Skin epidermis (tissue), 12 donors: ENCODE results near the gene AKT1S1.
A peak's percentile ranks its signal among the peaks of the same experiment; 100 is the strongest.

ENCODE experiments used
- H3K27ac ChIP-seq, 21 experiments: fragments of 200-600 bp; sonication (generic) in 11 of 21; one replicate each; pipeline ENCODE4 v1.5.0; 2020; ENCODE audit warnings: mild to moderate bottlenecking in 3 of 21, inconsistent platforms in 2 of 21, moderate library complexity in 2 of 21
- H3K4me3 ChIP-seq, 7 experiments: fragments of 200-600 bp; sonication (generic) in 2 of 7; one replicate each; pipeline ENCODE4 v1.5.0; 2020; ENCODE audit warnings: inconsistent platforms in 2 of 7, mild to moderate bottlenecking in 2 of 7, moderate library complexity in 1 of 7

AKT1S1 gene

GRCh38 chr19:49846408-49846807 is 30.7 kb downstream of the AKT1S1 start:
- Histone ChIP-seq H3K27ac (no peak overlapping the region), H3K4me3 (no peak overlapping the region)

GRCh38 chr19:49845414-49845813 is 31.7 kb downstream of the AKT1S1 start:
- no peak overlapping the region for H3K4me3 ChIP-seq
- no peak overlapping the region for H3K27ac ChIP-seq

- Histone ChIP-seq H3K4me3 (no peak overlapping the region), H3K27ac (no peak overlapping the region)
These were observed 32.7 kb downstream of the AKT1S1 start for GRCh38 chr19:49844138-49845095.

GRCh38 chr19:49843265-49843664 is 33.9 kb downstream of the AKT1S1 start:
- Histone ChIP-seq H3K4me3 (no peak overlapping the region), H3K27ac (peak overlapping the region in 2 of 21 experiments; percentile 23 to 46)

GRCh38 chr19:49840736-49841249 is 36.4 kb downstream of the AKT1S1 start:
- Histone ChIP-seq H3K4me3 (no peak overlapping the region), H3K27ac (no peak overlapping the region)

GRCh38 chr19:49840321-49840720 is 36.8 kb downstream of the AKT1S1 start:
- Histone ChIP-seq H3K4me3 (no peak overlapping the region), H3K27ac (no peak overlapping the region)

- Histone ChIP-seq H3K4me3 (no peak overlapping the region), H3K27ac (no peak overlapping the region)
These were observed 37.4 kb downstream of the AKT1S1 start for GRCh38 chr19:49839713-49840112.

- no peak overlapping the region for H3K27ac ChIP-seq
These were observed 38.1 kb downstream of the AKT1S1 start for GRCh38 chr19:49838885-49839588.

GRCh38 chr19:49837425-49837824 is 39.7 kb downstream of the AKT1S1 start:
- Histone ChIP-seq H3K4me3 (no peak overlapping the region), H3K27ac (no peak overlapping the region)

More at GRCh38 chr19:49838885-49839588, 38.1 kb downstream of the AKT1S1 start:
- H3K4me3 ChIP-seq: no peak overlapping the region

GRCh38 chr19:49837009-49837310 is 40.2 kb downstream of the AKT1S1 start:
- Histone ChIP-seq H3K27ac (no peak overlapping the region), H3K4me3 (no peak overlapping the region)

GRCh38 chr19:49836176-49837008 is 40.8 kb downstream of the AKT1S1 start:
- Histone ChIP-seq H3K27ac (no peak overlapping the region), H3K4me3 (no peak overlapping the region)

GRCh38 chr19:49835562-49835961 is 41.6 kb downstream of the AKT1S1 start:
- no peak overlapping the region for H3K27ac ChIP-seq
- no peak overlapping the region for H3K4me3 ChIP-seq

GRCh38 chr19:49833599-49833998 is 43.6 kb downstream of the AKT1S1 start:
- no peak overlapping the region for H3K4me3 ChIP-seq
- no peak overlapping the region for H3K27ac ChIP-seq

GRCh38 chr19:49832556-49832955 is 44.6 kb downstream of the AKT1S1 start:
- no peak overlapping the region for H3K4me3 ChIP-seq
- H3K27ac ChIP-seq: no peak overlapping the region

GRCh38 chr19:49831592-49831991 is 45.6 kb downstream of the AKT1S1 start:
- Histone ChIP-seq H3K27ac (no peak overlapping the region), H3K4me3 (no peak overlapping the region)

- no peak overlapping the region for H3K4me3 ChIP-seq
- no peak overlapping the region for H3K27ac ChIP-seq
These were observed 46.4 kb downstream of the AKT1S1 start for GRCh38 chr19:49830766-49831165.

GRCh38 chr19:49829721-49830120 is 47.4 kb downstream of the AKT1S1 start:
- Histone ChIP-seq H3K27ac (no peak overlapping the region), H3K4me3 (no peak overlapping the region)

GRCh38 chr19:49829200-49829599 is 48.0 kb downstream of the AKT1S1 start:
- H3K4me3 ChIP-seq: no peak overlapping the region
- H3K27ac ChIP-seq: no peak overlapping the region

GRCh38 chr19:49827034-49827433 is 50.1 kb downstream of the AKT1S1 start:
- Histone ChIP-seq H3K4me3 (no peak overlapping the region), H3K27ac (no peak overlapping the region)

GRCh38 chr19:49824662-49825061 is 52.5 kb downstream of the AKT1S1 start:
- H3K27ac ChIP-seq: no peak overlapping the region
- H3K4me3 ChIP-seq: no peak overlapping the region
